Chondrocyte (in vitro differentiated cells): ENCODE data around the gene UBE3B. TPM values are rescaled to one million over a fixed set of nuclear protein-coding genes. Genes with fewer than 3 reads are reported as not detected.
"Not testable (repeated sequence)": the region's sequence is repeated elsewhere in the genome, so short reads cannot be mapped to it uniquely, and the experiment has no call there.

Experiments
- DNase-seq: peaks from one replicate; pipeline ENCODE4 v3.0.0; 2021; ENCODE audit warnings: mixed read lengths, low spot score
- H3K27ac Mint-ChIP-seq: one replicate; pipeline ENCODE4 v1.8.0; 2021; ENCODE audit warnings: mild to moderate bottlenecking, moderate library complexity, mixed read lengths; ENCODE audit not compliant: unreplicated experiment
- H3K27me3 Mint-ChIP-seq: 2 replicates; pipeline ENCODE4 v1.8.0; 2021; ENCODE audit warnings: low read depth, mixed read lengths
- H3K36me3 Mint-ChIP-seq: 2 replicates; pipeline ENCODE4 v1.8.0; 2021; ENCODE audit warnings: low read depth, mixed read lengths
- H3K4me1 Mint-ChIP-seq: 2 replicates; pipeline ENCODE4 v1.8.0; 2021; ENCODE audit warnings: low read depth, mild to moderate bottlenecking, mixed read lengths
- H3K4me3 Mint-ChIP-seq: one replicate; pipeline ENCODE4 v1.8.0; 2021; ENCODE audit warnings: mild to moderate bottlenecking, moderate library complexity, mixed read lengths; ENCODE audit not compliant: unreplicated experiment
- H3K9me3 Mint-ChIP-seq: 2 replicates; pipeline ENCODE4 v1.8.0; 2021; ENCODE audit warnings: low read depth, mixed read lengths
- CTCF ChIP-seq: fragments of 200-600 bp; sonication (generic); IDR thresholded peaks from 2 replicates; pipeline ENCODE4 v1.5.0; 2021; ENCODE audit warnings: antibody characterized with exemption, mild to moderate bottlenecking, moderate library complexity
- long read RNA-seq: library from polyadenylated mRNA; stranded (forward); transcript quantifications from one replicate; pipeline ENCODE4 v2.0.0, GENCODE V29; 2021
- total RNA-seq: library from RNA; stranded (reverse); gene quantifications from 3 replicates; pipeline ENCODE4 v1.2.1, GENCODE V29; 2021

Gene UBE3B
- total RNA-seq = 32.9 to 39.5 TPM (median 33.8 TPM) in 3 replicates
- long read RNA-seq, full-length matches to known transcripts = 11 of 28 reads
- long read RNA-seq, partial matches to known transcripts = 10 of 28 reads
- long read RNA-seq, other reads (novel, unspliced or antisense) = 7 of 28 reads

GRCh38 chr12:109477185-109477962 is at the start of gene UBE3B, which contains the start of gene KCTD10:
Gene UBE3B, plus strand, starts transcription at chr12:109477634. Its CDS starts 5,918 bp downstream, at chr12:109483552.
Gene KCTD10, minus strand, starts transcription at chr12:109477300. Its CDS starts 38 bp downstream, at chr12:109477262.
- Mint-ChIP-seq H3K4me1 (peaks cover 49% of the 10 kb centered on the region), H3K9me3 (no peaks in the 10 kb centered on the region), H3K27me3 (no peaks in the 10 kb centered on the region), H3K4me3 (peak within 1 kb of the TSS; percentile 89), H3K27ac (peak within 1 kb of the TSS; percentile 99), H3K36me3 (no peaks in the 10 kb centered on the region)
- peak; percentile 95 for DNase-seq
- peak; percentile 10 for TF ChIP-seq CTCF

GRCh38 chr12:109428037-109428629 is 49.3 kb upstream of the UBE3B start:
- Mint-ChIP-seq H3K36me3 (no peaks in the 10 kb centered on the region), H3K27ac (no peak overlapping the region), H3K4me3 (no peak overlapping the region), H3K9me3 (no peaks in the 10 kb centered on the region), H3K27me3 (peaks cover 6% of the 10 kb centered on the region), H3K4me1 (no peaks in the 10 kb centered on the region)
- no peak for DNase-seq
- peak; percentile 99 for TF ChIP-seq CTCF

GRCh38 chr12:109428804-109429203 is 48.6 kb upstream of the UBE3B start:
- H3K4me3 Mint-ChIP-seq, H3K4me1 Mint-ChIP-seq, DNase-seq, H3K27ac Mint-ChIP-seq, H3K27me3 Mint-ChIP-seq, H3K36me3 Mint-ChIP-seq, H3K9me3 Mint-ChIP-seq: not testable (repeated sequence)

- no peaks in the 10 kb centered on the region for H3K27me3 Mint-ChIP-seq
- no peak overlapping the region for H3K27ac Mint-ChIP-seq
- TF ChIP-seq CTCF = no peak
- DNase-seq = no peak
- H3K9me3 Mint-ChIP-seq = no peaks in the 10 kb centered on the region
- no peak overlapping the region for H3K4me3 Mint-ChIP-seq
- no peaks in the 10 kb centered on the region for H3K4me1 Mint-ChIP-seq
- H3K36me3 Mint-ChIP-seq = no peaks in the 10 kb centered on the region
Measured at GRCh38 chr12:109430244-109430643, 47.2 kb upstream of the UBE3B start.

GRCh38 chr12:109432431-109432830 is 45.0 kb upstream of the UBE3B start:
- Mint-ChIP-seq H3K36me3 (no peaks in the 10 kb centered on the region), H3K4me3 (no peak overlapping the region), H3K27me3 (no peaks in the 10 kb centered on the region), H3K4me1 (no peaks in the 10 kb centered on the region), H3K27ac (no peak overlapping the region), H3K9me3 (no peaks in the 10 kb centered on the region)
- DNase-seq = no peak
- no peak for TF ChIP-seq CTCF
